TTC549 (cell line): ENCODE data around the gene PKN3.
"Not testable (repeated sequence)": the region's sequence is repeated elsewhere in the genome, so short reads cannot be mapped to it uniquely, and the experiment has no call there.

Source experiments
- FAIRE-seq: peaks from 2 replicates; lab custom pipeline; 2012; peaks lifted over from hg19 to GRCh38; lab: Jason Lieb, UNC

The PKN3 gene

DNA sequence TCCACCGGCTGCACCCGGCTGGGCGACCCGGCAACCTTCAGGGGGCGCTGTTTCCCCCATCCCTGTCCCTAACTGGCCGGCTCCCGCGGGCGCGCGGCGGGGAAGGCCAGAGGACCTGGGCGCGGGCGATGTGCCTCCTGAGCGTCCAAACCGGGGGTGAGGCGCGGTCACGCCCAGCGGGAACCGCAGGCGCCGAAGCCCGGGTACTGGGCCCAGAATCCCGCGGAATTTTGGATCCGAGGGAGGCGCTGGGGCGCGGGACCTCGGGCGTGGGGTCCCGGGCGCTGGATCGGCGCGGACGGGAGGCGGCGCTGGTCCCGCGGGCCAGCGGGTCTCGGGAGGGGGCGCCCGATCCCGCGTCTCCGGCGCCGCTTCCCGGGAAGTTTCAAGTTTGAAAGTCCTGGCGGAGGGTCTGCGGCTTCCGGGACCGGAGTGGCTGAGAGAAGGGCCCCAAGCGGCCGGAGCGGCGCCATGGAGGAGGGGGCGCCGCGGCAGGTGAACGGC lies at the start of gene PKN3:
PKN3 (plus strand) TSS at position 59 of the 504 bp plus-strand sequence; CDS start at position 472, 413 bp downstream.
- no peak for FAIRE-seq

GRCh38 chr9:128653908-128654307 lies 48.4 kb upstream of the PKN3 start:
- FAIRE-seq: no peak

GRCh38 chr9:128654481-128654880 lies 47.8 kb upstream of the PKN3 start:
- no peak for FAIRE-seq

DNA sequence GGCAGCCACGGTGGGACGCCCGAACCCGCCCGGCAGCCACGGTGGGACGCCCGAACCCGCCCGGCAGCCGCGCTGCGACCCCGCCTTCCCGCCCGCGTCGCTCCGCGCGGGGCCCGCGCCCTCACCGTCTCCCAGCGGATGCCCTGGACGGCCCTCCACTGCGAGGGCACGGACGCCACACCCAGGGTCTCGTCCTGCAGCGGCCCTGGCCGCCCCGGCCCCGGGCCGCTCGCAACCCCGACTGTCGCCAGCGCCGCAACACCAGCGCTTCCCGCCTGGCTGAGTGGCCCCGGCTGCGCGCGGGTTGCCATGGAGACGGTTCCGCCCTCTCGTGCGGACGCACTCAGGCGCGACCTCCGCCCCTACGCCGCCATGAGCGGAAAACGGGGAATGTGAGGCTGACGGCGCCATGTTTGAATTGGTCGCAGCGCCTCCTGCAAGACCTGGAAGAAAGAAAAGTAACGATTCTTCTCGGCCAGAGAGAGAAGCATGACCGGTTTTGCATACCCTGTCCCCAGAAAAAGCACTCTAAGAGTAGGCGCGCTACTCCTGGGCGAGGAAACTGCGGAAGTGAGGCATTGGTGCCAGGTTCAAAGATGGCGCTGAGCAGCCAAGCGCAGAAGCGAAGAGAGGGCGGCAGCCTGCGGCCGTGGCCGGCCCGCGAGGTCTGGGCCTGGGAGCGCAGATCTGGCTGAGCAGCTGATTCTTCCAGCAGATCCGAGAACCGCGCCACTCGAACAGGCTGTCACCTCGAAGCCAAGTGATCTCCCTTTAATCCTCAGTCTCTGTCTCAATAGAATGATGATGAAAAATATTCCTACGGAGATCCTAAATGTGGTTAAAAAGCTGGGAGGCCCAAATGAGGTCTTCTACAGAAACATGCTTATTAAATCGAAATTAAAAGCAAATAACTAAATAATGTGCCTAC lies 45.6 kb upstream of the PKN3 start, which contains the start of gene DYNC2I2:
DYNC2I2 (minus strand) TSS at position 432 of the 928 bp plus-strand sequence; CDS start at position 311, 121 bp downstream.
- FAIRE-seq: no peak

GRCh38 chr9:128657344-128657704 lies 45.0 kb upstream of the PKN3 start:
- no peak for FAIRE-seq

- no peak for FAIRE-seq
These were observed 44.5 kb upstream of the PKN3 start for GRCh38 chr9:128657796-128658195.

DNA sequence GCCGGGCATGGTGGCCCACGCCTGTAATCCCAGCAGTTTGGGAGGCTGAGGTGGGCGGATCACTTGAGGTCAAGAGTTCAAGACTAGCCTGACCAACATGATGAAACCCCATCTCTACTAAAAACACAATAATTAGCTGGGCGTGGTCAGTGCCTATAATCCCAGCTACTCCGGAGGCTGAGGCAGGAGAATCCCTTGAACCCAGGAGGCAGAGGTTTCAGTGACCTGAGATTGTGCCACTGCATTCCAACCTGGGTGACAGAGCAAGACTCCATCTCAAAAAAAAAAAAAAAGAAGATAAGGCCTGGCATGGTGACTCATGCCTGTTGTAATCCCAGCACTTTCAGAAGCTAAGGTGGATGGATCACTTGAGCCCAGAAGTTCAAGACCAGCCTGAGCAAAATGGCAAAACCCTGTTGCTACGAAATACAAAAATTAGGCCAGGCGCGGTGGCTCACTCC lies 35.8 kb upstream of the PKN3 start:
- FAIRE-seq: not testable (repeated sequence)

- FAIRE-seq: no peak
These were observed 32.5 kb upstream of the PKN3 start for GRCh38 chr9:128669786-128670185.

GRCh38 chr9:128675382-128675781 lies 26.9 kb upstream of the PKN3 start:
- no peak for FAIRE-seq

GRCh38 chr9:128677794-128678193 lies 24.5 kb upstream of the PKN3 start:
- no peak for FAIRE-seq

DNA sequence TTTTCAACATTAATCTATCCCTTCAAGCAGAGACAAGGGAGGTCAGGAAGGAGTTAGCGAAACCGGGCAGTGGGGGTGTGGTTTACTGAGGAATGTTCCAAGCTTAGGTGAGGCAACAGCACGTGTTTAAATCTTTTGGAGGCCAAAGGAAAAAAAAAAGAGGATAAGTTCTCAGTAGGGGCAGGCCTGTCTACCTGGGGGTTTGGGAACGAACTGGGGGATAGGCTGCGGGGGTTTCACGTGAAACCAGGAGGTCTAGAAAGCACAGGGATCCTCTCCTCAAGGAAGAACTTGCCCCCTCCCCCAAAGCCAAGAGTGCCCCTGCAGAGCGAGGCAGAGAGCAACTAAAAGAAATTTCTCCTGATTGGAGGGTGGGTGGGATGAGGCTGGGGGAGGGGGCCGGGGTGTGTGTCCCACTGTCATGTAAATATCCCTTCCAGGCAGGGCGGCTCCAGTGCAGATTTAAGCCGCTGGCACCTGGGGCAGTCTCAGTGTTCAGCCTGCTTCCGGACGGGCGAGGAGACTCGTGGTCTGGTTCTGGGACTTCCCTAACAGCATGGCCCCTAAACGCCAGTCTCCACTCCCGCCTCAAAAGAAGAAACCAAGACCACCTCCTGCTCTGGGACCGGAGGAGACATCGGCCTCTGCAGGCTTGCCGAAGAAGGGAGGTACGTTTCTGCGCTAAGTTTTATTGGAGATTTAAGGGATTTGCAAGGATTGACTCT lies 18.8 kb upstream of the PKN3 start:
- FAIRE-seq: no peak

- no peak for FAIRE-seq
These were observed 18.3 kb upstream of the PKN3 start for GRCh38 chr9:128684065-128684324.

GRCh38 chr9:128684325-128685199 lies 17.7 kb upstream of the PKN3 start:
- no peak for FAIRE-seq

- no peak for FAIRE-seq
These were observed 16.4 kb upstream of the PKN3 start for GRCh38 chr9:128685636-128686489.

DNA sequence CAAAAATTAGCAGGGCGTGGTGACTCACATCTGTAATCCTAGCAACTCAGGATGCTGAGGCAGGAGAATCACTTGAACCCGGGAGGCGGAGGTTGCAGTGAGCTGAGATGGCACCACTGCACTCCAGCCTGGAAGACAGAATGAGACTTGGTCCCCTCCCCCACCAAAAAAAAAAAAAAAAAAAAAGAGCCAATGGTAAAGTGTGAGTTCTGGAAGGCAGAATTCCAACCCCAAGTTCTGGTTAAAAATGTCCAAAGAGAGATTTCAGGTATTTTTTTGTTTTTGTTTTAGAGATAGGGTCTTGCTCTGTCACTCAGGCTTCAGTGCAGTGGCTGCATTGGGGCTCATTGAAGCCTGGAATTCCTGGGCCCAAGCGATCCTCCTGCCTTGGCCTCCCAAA lies 14.8 kb upstream of the PKN3 start:
- no peak for FAIRE-seq

DNA sequence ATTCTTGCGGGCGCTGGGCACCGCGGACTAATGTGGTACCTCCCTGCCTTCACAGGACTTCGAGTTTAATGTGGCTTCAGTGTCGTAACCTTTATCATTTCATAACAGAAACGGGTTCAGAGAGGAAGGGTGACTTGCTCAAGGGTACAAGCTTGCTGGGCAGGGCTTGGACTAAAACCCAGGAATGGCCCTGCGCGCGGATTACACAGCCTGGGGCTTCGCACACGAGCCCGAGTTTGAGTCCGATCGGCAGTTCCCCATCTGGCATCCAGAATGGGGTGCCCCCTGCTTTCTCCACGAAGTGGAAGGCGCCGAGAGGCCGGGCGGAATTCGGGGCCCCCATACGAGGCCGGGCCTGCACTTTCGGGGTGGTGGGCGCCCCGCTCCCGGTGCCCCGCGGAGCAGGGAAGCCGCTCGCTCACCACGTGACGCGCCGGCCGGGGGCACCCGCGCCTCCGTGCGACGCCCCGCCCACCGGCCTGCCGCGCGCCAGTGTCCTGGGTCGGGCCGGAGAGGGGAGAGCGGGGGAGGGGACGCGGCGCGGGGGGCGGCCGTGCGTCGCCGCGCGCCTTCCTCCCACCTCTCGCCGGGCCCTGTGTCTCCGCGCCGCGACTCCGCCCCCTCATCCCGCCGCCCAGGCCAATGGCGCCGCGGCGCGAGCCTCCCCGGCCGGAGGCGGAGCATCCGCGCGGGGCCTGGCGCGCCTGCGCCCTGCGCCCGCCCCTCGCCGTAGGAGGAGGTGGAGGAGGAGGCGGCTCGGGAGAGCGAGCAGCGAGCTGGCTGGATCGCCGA lies 13.6 kb upstream of the PKN3 start, which contains the start of gene SET:
SET (plus strand) TSS at position 722 of the 792 bp plus-strand sequence. CDS start 361 bp downstream, outside the sequence.
- FAIRE-seq: no peak

DNA sequence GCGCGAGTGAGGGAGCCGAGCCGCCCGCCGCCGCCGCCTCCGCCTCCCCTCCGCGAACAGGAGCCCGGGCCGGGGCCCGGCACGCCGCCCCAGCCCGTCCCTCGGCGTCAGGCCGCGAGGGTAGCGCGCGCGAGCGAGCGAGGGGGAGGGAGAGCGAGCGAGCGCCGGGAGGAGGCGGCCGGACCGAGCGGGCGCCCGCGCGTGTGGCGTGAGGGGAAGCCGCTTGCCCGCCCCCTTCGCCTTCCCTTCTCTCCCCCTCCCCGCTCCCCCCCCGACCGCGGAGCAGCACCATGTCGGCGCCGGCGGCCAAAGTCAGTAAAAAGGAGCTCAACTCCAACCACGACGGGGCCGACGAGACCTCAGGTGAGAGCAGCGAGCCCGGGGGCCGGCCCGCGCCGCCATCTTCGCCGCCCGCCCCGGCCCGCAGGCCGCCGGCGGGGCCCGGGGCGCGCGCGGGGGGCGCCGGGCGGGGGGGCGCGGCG lies 13.0 kb upstream of the PKN3 start:
- FAIRE-seq: no peak

GRCh38 chr9:128689820-128690683 lies 12.3 kb upstream of the PKN3 start:
- FAIRE-seq: no peak

GRCh38 chr9:128690684-128691034 lies 11.6 kb upstream of the PKN3 start:
- FAIRE-seq: no peak
